ENCODE data around the gene OXER1.

Gene OXER1

GRCh38 chr2:42724886-42725285 lies 39.0 kb downstream of the OXER1 start:
- peaks cover 0 to 6% of the 10 kb centered on the region in 2 donors for H3K36me3 ChIP-seq (ENCODE audit: control insufficient read depth in 2 of 2, insufficient read depth in 2 of 2, low read length in 2 of 2)
- H3K4me1 ChIP-seq (ENCODE audit: control insufficient read depth, insufficient read depth, low read length): peaks cover 6% of the 10 kb centered on the region
- H3K9me3 ChIP-seq (ENCODE audit: control insufficient read depth in 2 of 2, low read length in 2 of 2): no peaks in the 10 kb centered on the region
- no peak overlapping the region for H3K4me3 ChIP-seq (ENCODE audit: low read length in 2 of 2)
- no peak overlapping the region for H3K9ac ChIP-seq (ENCODE audit: low read length in 2 of 2)
- H3K27me3 ChIP-seq (ENCODE audit: control insufficient read depth in 1 of 2, insufficient read depth in 2 of 2, low read length in 2 of 2): no peaks in the 10 kb centered on the region
- no peak overlapping the region for H3K27ac ChIP-seq (ENCODE audit: low read length)

GRCh38 chr2:42723465-42723864 lies 40.5 kb downstream of the OXER1 start:
- Histone ChIP-seq H3K27ac (ENCODE audit: low read length) (no peak overlapping the region), H3K4me1 (ENCODE audit: control insufficient read depth, insufficient read depth, low read length) (peaks cover 6% of the 10 kb centered on the region), H3K9me3 (ENCODE audit: control insufficient read depth in 2 of 2, low read length in 2 of 2) (no peaks in the 10 kb centered on the region), H3K9ac (ENCODE audit: low read length in 2 of 2) (no peak overlapping the region), H3K4me3 (ENCODE audit: low read length in 2 of 2) (no peak overlapping the region), H3K36me3 (ENCODE audit: control insufficient read depth in 2 of 2, insufficient read depth in 2 of 2, low read length in 2 of 2) (peaks cover 0 to 6% of the 10 kb centered on the region in 2 donors), H3K27me3 (ENCODE audit: control insufficient read depth in 1 of 2, insufficient read depth in 2 of 2, low read length in 2 of 2) (no peaks in the 10 kb centered on the region)

- Histone ChIP-seq H3K4me3 (ENCODE audit: low read length in 2 of 2) (peak overlapping the region in 1 of 2 donors; percentile 17), H3K9ac (ENCODE audit: low read length in 2 of 2) (no peak overlapping the region), H3K27ac (ENCODE audit: low read length) (peak overlapping the region; percentile 7)
Measured at GRCh38 chr2:42722320-42723190, 41.4 kb downstream of the OXER1 start.

GRCh38 chr2:42721898-42722297 lies 42.0 kb downstream of the OXER1 start:
- Histone ChIP-seq H3K27ac (ENCODE audit: low read length) (no peak overlapping the region), H3K36me3 (ENCODE audit: control insufficient read depth in 2 of 2, insufficient read depth in 2 of 2, low read length in 2 of 2) (peaks cover 0 to 2% of the 10 kb centered on the region in 2 donors)

More at GRCh38 chr2:42722320-42723190, 41.4 kb downstream of the OXER1 start:
- Histone ChIP-seq H3K36me3 (ENCODE audit: control insufficient read depth in 2 of 2, insufficient read depth in 2 of 2, low read length in 2 of 2) (peaks cover 0 to 6% of the 10 kb centered on the region in 2 donors), H3K9me3 (ENCODE audit: control insufficient read depth in 2 of 2, low read length in 2 of 2) (no peaks in the 10 kb centered on the region), H3K4me1 (ENCODE audit: control insufficient read depth, insufficient read depth, low read length) (peaks cover 6% of the 10 kb centered on the region), H3K27me3 (ENCODE audit: control insufficient read depth in 1 of 2, insufficient read depth in 2 of 2, low read length in 2 of 2) (no peaks in the 10 kb centered on the region)

GRCh38 chr2:42714686-42715085 lies 49.2 kb downstream of the OXER1 start:
- Histone ChIP-seq H3K9ac (ENCODE audit: low read length in 2 of 2) (no peak overlapping the region), H3K4me3 (ENCODE audit: low read length in 2 of 2) (no peak overlapping the region), H3K36me3 (ENCODE audit: control insufficient read depth in 2 of 2, insufficient read depth in 2 of 2, low read length in 2 of 2) (peaks cover under 1 to 1% of the 10 kb centered on the region in 2 donors), H3K9me3 (ENCODE audit: control insufficient read depth in 2 of 2, low read length in 2 of 2) (no peaks in the 10 kb centered on the region), H3K27ac (ENCODE audit: low read length) (no peak overlapping the region), H3K27me3 (ENCODE audit: control insufficient read depth in 1 of 2, insufficient read depth in 2 of 2, low read length in 2 of 2) (no peaks in the 10 kb centered on the region), H3K4me1 (ENCODE audit: control insufficient read depth, insufficient read depth, low read length) (no peaks in the 10 kb centered on the region)

More at GRCh38 chr2:42721898-42722297, 42.0 kb downstream of the OXER1 start:
- Histone ChIP-seq H3K4me1 (ENCODE audit: control insufficient read depth, insufficient read depth, low read length) (peaks cover 6% of the 10 kb centered on the region), H3K9me3 (ENCODE audit: control insufficient read depth in 2 of 2, low read length in 2 of 2) (no peaks in the 10 kb centered on the region), H3K4me3 (ENCODE audit: low read length in 2 of 2) (no peak overlapping the region), H3K9ac (ENCODE audit: low read length in 2 of 2) (no peak overlapping the region), H3K27me3 (ENCODE audit: control insufficient read depth in 1 of 2, insufficient read depth in 2 of 2, low read length in 2 of 2) (no peaks in the 10 kb centered on the region)

DNA sequence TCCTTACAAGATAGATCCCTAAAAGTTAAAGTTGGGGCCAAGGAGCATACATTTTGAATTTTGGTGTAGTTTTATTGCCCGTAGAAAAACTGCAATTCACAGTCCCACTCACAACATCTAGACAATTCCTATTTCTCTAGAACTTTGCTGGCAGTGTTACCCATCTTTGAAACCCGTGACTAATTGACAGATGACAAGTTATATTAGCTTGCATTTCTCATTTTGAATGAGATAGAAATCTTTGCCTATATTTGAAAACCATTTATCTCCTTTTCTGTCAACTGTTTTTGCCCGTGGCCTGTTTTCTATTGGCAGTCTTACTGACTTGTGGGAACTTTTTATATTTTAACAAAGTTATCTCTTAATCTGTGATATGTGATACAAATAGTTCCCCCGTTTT lies 50.0 kb downstream of the OXER1 start:
- Histone ChIP-seq H3K27me3 (ENCODE audit: control insufficient read depth in 1 of 2, insufficient read depth in 2 of 2, low read length in 2 of 2) (no peaks in the 10 kb centered on the region), H3K9me3 (ENCODE audit: control insufficient read depth in 2 of 2, low read length in 2 of 2) (no peaks in the 10 kb centered on the region), H3K4me1 (ENCODE audit: control insufficient read depth, insufficient read depth, low read length) (no peaks in the 10 kb centered on the region), H3K27ac (ENCODE audit: low read length) (no peak overlapping the region), H3K4me3 (ENCODE audit: low read length in 2 of 2) (no peak overlapping the region), H3K36me3 (ENCODE audit: control insufficient read depth in 2 of 2, insufficient read depth in 2 of 2, low read length in 2 of 2) (peaks cover 5 to 6% of the 10 kb centered on the region in 2 donors), H3K9ac (ENCODE audit: low read length in 2 of 2) (no peak overlapping the region)

GRCh38 chr2:42712934-42713333 lies 51.0 kb downstream of the OXER1 start:
- no peaks in the 10 kb centered on the region for H3K9me3 ChIP-seq (ENCODE audit: control insufficient read depth in 2 of 2, low read length in 2 of 2)
- H3K27ac ChIP-seq (ENCODE audit: low read length): no peak overlapping the region
- no peaks in the 10 kb centered on the region for H3K4me1 ChIP-seq (ENCODE audit: control insufficient read depth, insufficient read depth, low read length)
- no peak overlapping the region for H3K4me3 ChIP-seq (ENCODE audit: low read length in 2 of 2)
- no peak overlapping the region for H3K9ac ChIP-seq (ENCODE audit: low read length in 2 of 2)
- peaks cover 8 to 10% of the 10 kb centered on the region in 2 donors for H3K36me3 ChIP-seq (ENCODE audit: control insufficient read depth in 2 of 2, insufficient read depth in 2 of 2, low read length in 2 of 2)
- H3K27me3 ChIP-seq (ENCODE audit: control insufficient read depth in 1 of 2, insufficient read depth in 2 of 2, low read length in 2 of 2): no peaks in the 10 kb centered on the region
